HuH-7 (cell line): ENCODE data around the gene MIF4GD.

Experiments
- DNase-seq: peaks from one replicate; pipeline ENCODE4 v3.0.0; 2011; ENCODE audit warnings: low spot score

MIF4GD gene

DNA sequence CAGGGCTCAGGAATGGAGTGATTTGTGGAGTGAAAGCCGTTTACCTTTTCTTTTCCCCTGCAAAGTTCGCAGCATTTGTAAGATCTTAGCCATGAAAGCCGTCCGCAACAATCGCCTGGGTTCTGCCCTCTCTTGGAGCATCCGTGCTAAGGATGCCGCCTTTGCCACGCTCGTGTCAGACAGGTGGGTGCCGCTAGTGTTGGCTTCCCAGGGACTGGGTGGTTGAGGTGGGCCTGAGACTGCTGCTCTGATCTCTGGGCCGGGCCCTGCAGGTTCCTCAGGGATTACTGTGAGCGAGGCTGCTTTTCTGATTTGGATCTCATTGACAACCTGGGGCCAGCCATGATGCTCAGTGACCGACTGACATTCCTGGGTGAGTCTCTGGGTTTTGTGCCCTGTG is 38.2 kb downstream of the MIF4GD start:
- DNase-seq: no peak

DNA sequence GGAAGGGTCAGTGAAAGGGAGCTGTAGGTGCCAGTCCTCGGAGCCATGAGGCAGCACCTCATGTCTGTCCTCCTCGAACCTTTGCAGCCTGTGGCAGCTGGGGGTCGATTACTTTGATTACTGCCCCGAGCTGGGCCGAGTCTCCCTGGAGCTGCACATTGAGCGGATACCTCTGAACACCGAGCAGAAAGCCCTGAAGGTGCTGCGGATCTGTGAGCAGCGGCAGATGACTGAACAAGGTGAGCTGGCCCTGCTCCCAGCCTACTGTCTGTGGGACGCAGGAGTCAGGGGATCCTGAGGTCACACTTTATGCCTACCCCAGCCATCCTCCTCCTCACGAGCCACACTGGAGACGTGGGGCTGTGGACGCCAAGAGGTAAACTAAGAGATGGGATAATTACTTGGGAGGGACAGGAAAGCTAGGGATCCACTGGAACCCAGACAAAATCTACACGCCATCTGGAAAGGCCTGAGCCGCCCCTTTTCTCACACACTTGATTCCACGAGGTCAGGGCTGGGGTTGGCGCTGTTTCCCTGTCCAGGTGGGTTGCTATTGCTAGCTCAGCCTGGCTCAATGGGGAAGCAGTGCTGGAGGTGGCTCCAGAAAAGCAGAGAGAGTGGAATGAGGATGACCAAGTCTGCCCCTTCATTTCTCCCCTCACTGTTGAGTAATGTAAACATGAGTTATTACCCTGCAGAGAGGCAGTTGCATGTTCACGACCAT is 39.1 kb downstream of the MIF4GD start:
- DNase-seq: no peak

GRCh38 chr17:75231071-75231470 is 40.0 kb downstream of the MIF4GD start:
- no peak for DNase-seq

- DNase-seq: no peak
Measured at GRCh38 chr17:75228847-75229246, 42.2 kb downstream of the MIF4GD start.

DNA sequence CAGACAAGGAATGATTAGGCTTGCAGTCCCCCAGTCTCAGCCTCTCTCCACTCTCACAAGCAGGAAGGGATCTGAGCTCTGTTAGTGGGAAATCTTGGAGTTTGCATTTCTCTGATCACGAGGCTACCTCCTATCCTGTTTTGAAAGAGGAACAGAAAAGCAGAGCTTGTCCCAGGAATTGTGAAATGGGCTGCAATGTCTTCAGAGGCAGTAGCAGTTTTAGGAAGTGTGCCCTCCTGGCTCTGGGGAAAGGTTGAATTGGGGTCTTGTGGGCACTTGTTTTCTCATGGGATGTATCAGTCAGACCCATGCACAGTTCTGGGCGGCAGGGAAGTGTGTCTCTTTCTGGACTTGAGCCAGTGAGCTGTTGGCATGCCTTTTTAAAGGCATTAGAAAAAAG is 42.7 kb downstream of the MIF4GD start:
- no peak for DNase-seq

DNA sequence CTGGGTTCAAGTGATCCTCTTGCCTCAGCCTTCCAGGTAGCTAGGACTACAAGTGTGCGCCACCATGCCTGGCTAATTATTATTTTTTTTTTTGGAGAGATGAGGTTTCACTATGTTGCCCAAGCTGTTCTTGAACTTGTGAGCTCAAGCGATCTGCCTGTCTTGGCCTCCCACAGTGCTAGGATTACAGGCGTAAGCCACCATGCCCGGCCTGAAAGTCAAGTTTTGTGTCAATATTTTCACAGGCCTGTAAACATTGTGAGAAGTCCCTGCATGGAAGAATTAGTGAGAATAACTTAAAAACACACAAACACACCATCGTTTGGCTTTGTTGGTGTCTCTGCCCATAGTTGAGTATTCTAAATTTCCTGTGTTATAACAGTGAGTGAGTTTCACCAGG is 43.3 kb downstream of the MIF4GD start:
- no peak for DNase-seq

DNA sequence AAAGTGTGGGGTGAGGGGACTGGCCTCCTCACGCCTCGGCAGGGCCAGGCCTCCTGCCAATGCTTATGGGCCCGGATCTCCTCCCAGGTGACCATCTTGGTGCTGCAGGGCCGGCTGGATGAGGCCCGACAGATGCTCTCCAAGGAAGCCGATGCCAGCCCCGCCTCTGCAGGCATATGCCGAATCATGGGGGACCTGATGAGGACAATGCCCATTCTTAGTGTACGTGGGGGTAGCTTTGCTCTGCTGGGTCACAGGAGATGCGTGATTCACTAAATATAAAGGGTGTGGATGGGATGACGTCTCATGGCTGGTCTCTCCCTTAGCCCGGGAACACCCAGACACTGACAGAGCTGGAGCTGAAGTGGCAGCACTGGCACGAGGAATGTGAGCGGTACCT is 46.0 kb downstream of the MIF4GD start:
- DNase-seq: no peak

GRCh38 chr17:75219815-75220214 is 51.2 kb downstream of the MIF4GD start:
- no peak for DNase-seq

DNA sequence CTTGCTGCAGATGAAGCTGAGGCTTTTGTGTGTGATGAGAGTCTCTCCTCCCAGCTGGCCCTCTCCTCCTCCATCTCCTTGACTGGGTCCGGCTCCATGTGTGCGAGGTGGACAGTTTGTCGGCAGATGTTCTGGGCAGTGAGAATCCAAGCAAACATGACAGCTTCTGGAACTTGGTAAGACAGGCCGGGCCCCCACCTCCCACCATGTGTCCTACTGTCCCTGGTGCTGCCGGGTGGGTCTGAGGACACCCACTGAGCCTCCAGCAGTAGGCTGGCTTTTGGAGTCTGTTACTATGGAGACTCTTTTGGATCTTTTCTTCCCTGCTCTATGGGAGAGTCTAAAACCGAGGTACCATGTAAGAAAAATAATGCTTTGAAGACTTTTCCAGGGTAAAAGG is 52.9 kb downstream of the MIF4GD start:
- DNase-seq: no peak
